NCI-H1436 (cell line): ENCODE measurements around the gene ZNF275.
"Not testable (repeated sequence)": the region's sequence is repeated elsewhere in the genome, so short reads cannot be mapped to it uniquely, and the experiment has no call there.

Source experiments
- DNase-seq: peaks from one replicate; lab custom pipeline; 2025; lab: John Stamatoyannopoulos, UW

ZNF275 gene

GRCh38 chrX:153387987-153388721 lies 54.2 kb downstream of the ZNF275 start:
- no peak for DNase-seq

DNA sequence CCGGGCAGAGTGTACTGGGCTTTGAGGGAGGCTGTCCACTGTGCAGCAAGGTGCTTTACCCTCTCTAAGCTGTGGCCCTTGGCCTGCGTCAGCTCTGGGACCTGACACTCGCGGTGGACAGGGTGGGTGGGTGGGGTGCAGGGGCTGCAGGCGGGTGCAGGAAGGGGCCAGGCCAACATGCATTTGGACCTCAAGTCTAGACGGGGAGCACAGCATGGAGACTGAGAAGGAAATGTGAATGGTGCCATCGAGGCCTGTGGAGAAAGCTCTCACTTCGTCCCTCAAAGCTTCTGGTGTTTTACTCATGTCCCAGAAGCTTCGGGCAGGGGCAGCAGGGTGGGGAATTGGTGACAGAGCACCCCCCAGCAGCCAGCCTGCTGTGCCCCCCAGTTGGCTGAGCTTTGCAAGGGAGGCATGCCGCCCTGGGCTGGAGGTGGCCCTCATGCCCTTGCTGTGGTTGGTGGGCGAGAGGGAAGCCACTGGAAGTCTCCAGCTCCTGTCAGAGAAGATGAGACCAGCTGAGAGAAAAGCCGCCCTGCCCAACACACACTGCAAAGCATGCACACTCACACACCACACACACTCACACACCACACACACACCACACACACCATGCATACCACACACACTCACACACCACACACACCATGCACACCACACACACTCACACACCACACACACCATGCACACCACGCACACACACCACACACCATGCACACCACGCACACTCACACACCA lies 54.9 kb downstream of the ZNF275 start:
- DNase-seq = no peak

DNA sequence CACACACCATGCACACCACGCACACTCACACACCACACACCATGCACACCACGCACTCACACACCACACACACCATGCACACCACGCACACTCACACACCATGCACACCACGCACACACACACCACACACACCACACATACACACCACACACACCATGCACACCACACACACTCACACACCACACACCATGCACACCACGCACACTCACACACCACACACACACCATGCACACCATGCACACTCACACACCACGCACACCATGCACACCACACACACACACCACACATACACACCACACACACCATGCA lies 55.5 kb downstream of the ZNF275 start:
- not testable (repeated sequence) for DNase-seq

DNA sequence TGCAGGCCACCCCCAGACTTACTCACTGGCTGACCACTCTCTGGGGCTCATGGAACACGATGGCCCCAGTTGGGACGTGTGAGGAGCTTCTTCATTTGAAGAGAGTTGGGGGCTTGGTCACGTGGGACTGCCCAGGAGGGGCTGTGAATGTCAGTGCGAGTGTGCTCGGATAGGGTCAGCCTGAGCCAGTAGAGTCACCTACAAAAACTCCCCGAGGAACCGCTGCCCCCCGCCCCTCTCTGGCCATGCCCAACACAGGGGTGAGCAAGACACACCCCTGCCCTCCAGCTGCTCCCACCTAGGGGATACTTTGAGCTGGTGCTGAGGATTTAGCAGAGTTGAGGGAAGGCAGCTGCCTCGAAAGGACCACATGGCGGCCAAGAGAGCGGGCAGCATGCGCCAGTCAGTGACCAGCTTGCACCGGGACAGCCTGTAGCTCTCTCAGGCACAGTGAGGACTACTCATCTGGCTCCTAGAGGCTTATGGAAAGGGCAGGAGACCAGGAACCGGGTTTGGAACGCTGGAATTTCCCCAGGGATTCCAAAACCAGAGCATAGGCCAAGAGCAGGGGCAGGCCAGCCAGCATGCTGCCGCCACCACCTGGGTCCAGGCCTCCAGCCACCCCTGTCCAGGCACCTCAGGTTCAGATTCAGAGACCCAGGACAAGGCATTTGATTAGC lies 58.8 kb downstream of the ZNF275 start:
- DNase-seq = no peak

DNA sequence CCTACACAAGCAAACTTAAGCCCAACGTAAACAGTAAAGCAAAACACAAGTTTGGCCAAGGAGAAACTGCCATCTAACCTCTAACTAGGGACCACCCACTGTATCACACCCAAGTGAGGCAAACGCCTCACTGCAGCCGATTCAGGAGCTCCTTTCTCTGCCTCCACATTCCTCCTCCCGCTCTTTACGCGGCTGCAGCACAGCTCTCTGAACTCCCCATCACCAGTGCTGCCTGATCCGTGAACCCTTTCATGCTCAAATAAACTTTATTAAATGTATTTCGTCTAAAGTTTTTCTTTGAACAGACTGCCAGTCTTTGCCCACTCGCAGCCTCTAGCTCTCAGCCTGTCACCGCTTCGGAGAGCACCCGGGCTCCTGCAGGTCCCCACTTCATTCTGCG lies 60.7 kb downstream of the ZNF275 start:
- DNase-seq = no peak

- DNase-seq = no peak
These were observed 61.8 kb downstream of the ZNF275 start for GRCh38 chrX:153395613-153396319.

GRCh38 chrX:153396320-153397195 lies 62.6 kb downstream of the ZNF275 start:
- no peak for DNase-seq

DNA sequence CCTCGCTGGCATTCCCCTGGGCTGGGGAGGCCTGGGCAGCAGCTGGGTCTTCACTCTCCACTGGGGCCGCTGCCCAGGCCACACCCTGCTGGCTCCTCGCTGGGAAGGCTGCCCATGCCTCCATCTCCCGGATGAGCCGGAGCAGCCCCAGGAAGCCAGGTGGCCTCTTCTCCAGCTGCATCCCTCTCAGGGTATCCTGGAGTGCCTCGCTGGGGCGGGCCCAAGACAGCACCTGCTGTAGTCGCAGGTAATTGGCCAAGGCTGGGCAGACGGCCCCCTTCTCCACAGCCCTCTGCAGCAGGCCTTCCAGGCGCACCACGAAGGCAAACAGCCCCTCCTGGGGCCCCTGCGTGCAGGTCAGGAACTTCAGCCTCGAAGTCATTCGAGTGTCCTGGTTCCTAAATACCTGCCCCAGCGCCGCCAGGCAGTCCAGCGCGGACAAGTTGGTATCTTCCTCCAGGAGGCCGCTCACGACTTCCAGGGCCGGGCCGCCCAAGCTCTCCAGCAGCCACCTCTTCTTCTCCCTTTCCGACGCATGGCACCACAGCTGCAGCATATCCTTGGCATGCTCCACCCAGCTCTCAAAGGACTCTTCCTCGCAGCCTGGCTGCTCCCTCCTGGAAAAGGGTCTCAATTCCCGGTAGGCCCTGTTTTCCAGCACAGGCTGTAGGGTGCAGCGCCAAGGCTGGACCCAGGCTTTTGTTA lies 63.5 kb downstream of the ZNF275 start:
- no peak for DNase-seq

DNA sequence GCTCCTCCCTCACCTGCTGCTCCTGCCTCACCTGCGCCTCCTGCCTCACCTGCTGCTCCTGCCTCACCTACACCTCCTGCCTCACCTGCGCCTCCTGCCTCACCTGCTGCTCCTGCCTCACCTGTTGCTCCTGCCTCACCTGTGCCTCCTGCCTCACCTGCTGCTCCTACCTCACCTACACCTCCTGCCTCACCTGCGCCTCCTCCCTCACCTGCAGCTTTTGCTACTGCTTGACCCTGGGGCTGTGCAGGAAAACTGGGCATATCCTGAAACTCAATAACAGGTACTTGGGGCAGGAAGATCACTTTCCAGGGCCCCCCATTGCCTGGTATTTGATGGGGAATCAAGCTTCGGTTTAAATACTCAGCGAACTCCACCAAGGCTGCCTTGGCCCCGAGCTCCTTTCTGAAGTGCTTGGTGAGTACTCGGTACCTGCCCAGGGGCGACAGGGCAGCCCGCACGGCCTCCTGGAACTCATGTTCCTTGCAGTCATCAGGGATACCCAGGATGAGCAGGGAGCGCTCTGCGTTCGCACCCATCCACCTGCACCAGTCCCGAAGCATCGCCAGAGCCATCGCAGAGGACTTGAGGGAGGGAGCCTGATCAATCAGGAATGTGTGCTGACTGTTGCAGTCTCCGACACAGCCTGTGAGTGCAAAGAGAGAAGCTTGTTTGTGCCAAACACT lies 64.5 kb downstream of the ZNF275 start:
- no peak for DNase-seq

GRCh38 chrX:153400146-153401132 lies 66.5 kb downstream of the ZNF275 start:
- DNase-seq = peak; percentile 53

DNA sequence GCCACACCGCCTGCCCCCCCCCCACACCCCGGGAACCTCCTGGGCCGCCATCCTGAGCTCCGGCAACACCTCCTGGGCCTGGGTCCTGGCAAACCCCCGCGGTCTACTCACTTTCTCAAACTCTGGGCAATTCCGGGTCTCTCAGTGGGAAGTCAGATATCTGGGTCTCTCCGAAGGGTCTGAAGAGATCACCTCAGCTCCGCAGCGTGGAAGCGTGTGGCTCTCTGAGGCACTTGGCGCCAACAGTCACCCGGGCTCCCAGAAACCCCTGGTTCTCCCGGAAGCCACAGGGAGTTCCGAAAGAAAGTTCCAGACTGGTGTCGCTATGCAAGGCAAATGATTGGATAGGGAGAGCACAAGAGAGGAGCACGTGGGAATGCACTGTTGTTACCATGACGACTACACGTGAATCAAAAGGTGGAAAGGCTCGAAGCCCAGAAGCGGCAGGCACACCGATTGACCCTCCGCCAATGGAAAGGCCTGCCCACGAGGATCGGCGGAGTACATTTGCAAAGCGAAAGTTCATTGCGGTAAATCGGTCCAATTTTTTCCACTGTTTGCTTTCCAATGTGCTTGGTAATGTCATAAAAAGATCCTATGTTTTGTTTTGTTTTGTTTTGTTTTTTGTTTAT lies 67.3 kb downstream of the ZNF275 start, which contains the start of gene PNMA6E:
TSS of gene PNMA6E (minus strand) at position 218 of the 632 bp plus-strand sequence. CDS start 2,501 bp downstream, outside the sequence.
- DNase-seq = no peak
